Stimulated activated naive CD8-positive, alpha-beta T cell treated with anti-CD3 and anti-CD28 coated beads, Interleukin-15, Interleukin-2, amounts not matched to agents 100 ng/mL and 50 ng/mL, for 24 hours (primary cell): ENCODE results near the gene NDUFAF8.
A peak's percentile ranks its signal among the peaks of the same experiment; 100 is the strongest.

Experiments
- H3K27ac Mint-ChIP-seq: one replicate; pipeline ENCODE4 v1.8.0; 2021; ENCODE audit warnings: mild to moderate bottlenecking, mixed read lengths
- H3K27me3 Mint-ChIP-seq: one replicate; pipeline ENCODE4 v1.8.0; 2021; ENCODE audit warnings: mixed read lengths
- H3K36me3 Mint-ChIP-seq: one replicate; pipeline ENCODE4 v1.8.0; 2021; ENCODE audit warnings: low read depth, mixed read lengths
- H3K4me1 Mint-ChIP-seq: one replicate; pipeline ENCODE4 v1.8.0; 2021; ENCODE audit warnings: low read depth, mixed read lengths
- H3K4me3 Mint-ChIP-seq: one replicate; pipeline ENCODE4 v1.8.0; 2021; ENCODE audit warnings: mild to moderate bottlenecking, mixed read lengths
- H3K9me3 Mint-ChIP-seq: one replicate; pipeline ENCODE4 v1.8.0; 2021; ENCODE audit warnings: mixed read lengths

Gene NDUFAF8

GRCh38 chr17:81259058-81259605 is 20.0 kb downstream of the NDUFAF8 start:
- Mint-ChIP-seq H3K27ac (no peak overlapping the region), H3K27me3 (no peaks in the 10 kb centered on the region), H3K4me3 (no peak overlapping the region), H3K4me1 (no peaks in the 10 kb centered on the region), H3K9me3 (no peaks in the 10 kb centered on the region), H3K36me3 (peaks cover 7% of the 10 kb centered on the region)

GRCh38 chr17:81260171-81260570 is 21.1 kb downstream of the NDUFAF8 start:
- Mint-ChIP-seq H3K4me3 (no peak overlapping the region), H3K4me1 (no peaks in the 10 kb centered on the region), H3K9me3 (no peaks in the 10 kb centered on the region), H3K27ac (no peak overlapping the region), H3K36me3 (peaks cover 7% of the 10 kb centered on the region), H3K27me3 (no peaks in the 10 kb centered on the region)

- no peak overlapping the region for H3K4me3 Mint-ChIP-seq
- H3K36me3 Mint-ChIP-seq: peaks cover 11% of the 10 kb centered on the region
- no peaks in the 10 kb centered on the region for H3K4me1 Mint-ChIP-seq
- H3K27ac Mint-ChIP-seq: no peak overlapping the region
- no peaks in the 10 kb centered on the region for H3K9me3 Mint-ChIP-seq
- no peaks in the 10 kb centered on the region for H3K27me3 Mint-ChIP-seq
Measured at GRCh38 chr17:81260641-81261040, 21.5 kb downstream of the NDUFAF8 start.

- Mint-ChIP-seq H3K27me3 (no peaks in the 10 kb centered on the region), H3K4me1 (no peaks in the 10 kb centered on the region), H3K36me3 (peaks cover 15% of the 10 kb centered on the region), H3K4me3 (no peak overlapping the region), H3K9me3 (no peaks in the 10 kb centered on the region), H3K27ac (no peak overlapping the region)
Measured at GRCh38 chr17:81261096-81261495, 22.0 kb downstream of the NDUFAF8 start.

GRCh38 chr17:81261582-81262336 is 22.6 kb downstream of the NDUFAF8 start:
- no peak overlapping the region for H3K4me3 Mint-ChIP-seq
- no peaks in the 10 kb centered on the region for H3K4me1 Mint-ChIP-seq
- H3K9me3 Mint-ChIP-seq: no peaks in the 10 kb centered on the region
- H3K27ac Mint-ChIP-seq: no peak overlapping the region
- no peaks in the 10 kb centered on the region for H3K27me3 Mint-ChIP-seq
- H3K36me3 Mint-ChIP-seq: peaks cover 15% of the 10 kb centered on the region

GRCh38 chr17:81263371-81264181 is 24.5 kb downstream of the NDUFAF8 start:
- no peak overlapping the region for H3K27ac Mint-ChIP-seq
- no peaks in the 10 kb centered on the region for H3K9me3 Mint-ChIP-seq
- H3K36me3 Mint-ChIP-seq: peaks cover 22% of the 10 kb centered on the region
- no peak overlapping the region for H3K4me3 Mint-ChIP-seq
- H3K27me3 Mint-ChIP-seq: no peaks in the 10 kb centered on the region
- H3K4me1 Mint-ChIP-seq: peaks cover 3% of the 10 kb centered on the region

- Mint-ChIP-seq H3K9me3 (no peaks in the 10 kb centered on the region), H3K4me1 (peaks cover 3% of the 10 kb centered on the region), H3K4me3 (no peak overlapping the region), H3K27ac (no peak overlapping the region), H3K27me3 (no peaks in the 10 kb centered on the region), H3K36me3 (peaks cover 31% of the 10 kb centered on the region)
Measured at GRCh38 chr17:81264640-81265039, 25.5 kb downstream of the NDUFAF8 start.

- no peaks in the 10 kb centered on the region for H3K27me3 Mint-ChIP-seq
- H3K36me3 Mint-ChIP-seq: peaks cover 31% of the 10 kb centered on the region
- H3K4me3 Mint-ChIP-seq: no peak overlapping the region
Measured at GRCh38 chr17:81265576-81265975, 26.5 kb downstream of the NDUFAF8 start.

GRCh38 chr17:81267390-81268067 is 28.4 kb downstream of the NDUFAF8 start:
- peak overlapping the region; percentile 17 for H3K27ac Mint-ChIP-seq
- H3K4me1 Mint-ChIP-seq: peaks cover 3% of the 10 kb centered on the region
- peaks cover 36% of the 10 kb centered on the region for H3K36me3 Mint-ChIP-seq

More at GRCh38 chr17:81265576-81265975, 26.5 kb downstream of the NDUFAF8 start:
- Mint-ChIP-seq H3K4me1 (peaks cover 3% of the 10 kb centered on the region), H3K27ac (no peak overlapping the region), H3K9me3 (no peaks in the 10 kb centered on the region)

GRCh38 chr17:81270279-81270678 is 31.2 kb downstream of the NDUFAF8 start:
- Mint-ChIP-seq H3K4me1 (peaks cover 3% of the 10 kb centered on the region), H3K4me3 (no peak overlapping the region), H3K9me3 (no peaks in the 10 kb centered on the region), H3K27ac (no peak overlapping the region), H3K36me3 (peaks cover 43% of the 10 kb centered on the region), H3K27me3 (no peaks in the 10 kb centered on the region)

More at GRCh38 chr17:81267390-81268067, 28.4 kb downstream of the NDUFAF8 start:
- Mint-ChIP-seq H3K4me3 (no peak overlapping the region), H3K27me3 (no peaks in the 10 kb centered on the region), H3K9me3 (no peaks in the 10 kb centered on the region)

- Mint-ChIP-seq H3K9me3 (no peaks in the 10 kb centered on the region), H3K27me3 (no peaks in the 10 kb centered on the region), H3K4me1 (peaks cover 3% of the 10 kb centered on the region), H3K4me3 (no peak overlapping the region), H3K36me3 (peaks cover 40% of the 10 kb centered on the region), H3K27ac (no peak overlapping the region)
Measured at GRCh38 chr17:81271226-81271625, 32.1 kb downstream of the NDUFAF8 start.

- H3K4me1 Mint-ChIP-seq: no peaks in the 10 kb centered on the region
- peaks cover 44% of the 10 kb centered on the region for H3K36me3 Mint-ChIP-seq
- no peak overlapping the region for H3K27ac Mint-ChIP-seq
- no peak overlapping the region for H3K4me3 Mint-ChIP-seq
- no peaks in the 10 kb centered on the region for H3K9me3 Mint-ChIP-seq
- H3K27me3 Mint-ChIP-seq: no peaks in the 10 kb centered on the region
Measured at GRCh38 chr17:81272616-81273015, 33.5 kb downstream of the NDUFAF8 start.

GRCh38 chr17:81273698-81274470 is 34.8 kb downstream of the NDUFAF8 start:
- H3K27ac Mint-ChIP-seq: no peak overlapping the region
- no peaks in the 10 kb centered on the region for H3K27me3 Mint-ChIP-seq
- H3K4me3 Mint-ChIP-seq: no peak overlapping the region
- H3K9me3 Mint-ChIP-seq: no peaks in the 10 kb centered on the region
- H3K4me1 Mint-ChIP-seq: no peaks in the 10 kb centered on the region
- H3K36me3 Mint-ChIP-seq: peaks cover 34% of the 10 kb centered on the region

- Mint-ChIP-seq H3K9me3 (no peaks in the 10 kb centered on the region), H3K36me3 (peaks cover 32% of the 10 kb centered on the region), H3K27me3 (no peaks in the 10 kb centered on the region), H3K4me1 (no peaks in the 10 kb centered on the region), H3K4me3 (no peak overlapping the region), H3K27ac (no peak overlapping the region)
Measured at GRCh38 chr17:81274471-81274855, 35.3 kb downstream of the NDUFAF8 start.
